GM19240 (cell line): ENCODE data around the gene TTC3.

Experiments
- DNase-seq: peaks from one replicate; pipeline ENCODE4 v3.0.0; 2011; ENCODE audit warnings: low spot score; ENCODE audit not compliant: insufficient read length

The TTC3 gene

DNA sequence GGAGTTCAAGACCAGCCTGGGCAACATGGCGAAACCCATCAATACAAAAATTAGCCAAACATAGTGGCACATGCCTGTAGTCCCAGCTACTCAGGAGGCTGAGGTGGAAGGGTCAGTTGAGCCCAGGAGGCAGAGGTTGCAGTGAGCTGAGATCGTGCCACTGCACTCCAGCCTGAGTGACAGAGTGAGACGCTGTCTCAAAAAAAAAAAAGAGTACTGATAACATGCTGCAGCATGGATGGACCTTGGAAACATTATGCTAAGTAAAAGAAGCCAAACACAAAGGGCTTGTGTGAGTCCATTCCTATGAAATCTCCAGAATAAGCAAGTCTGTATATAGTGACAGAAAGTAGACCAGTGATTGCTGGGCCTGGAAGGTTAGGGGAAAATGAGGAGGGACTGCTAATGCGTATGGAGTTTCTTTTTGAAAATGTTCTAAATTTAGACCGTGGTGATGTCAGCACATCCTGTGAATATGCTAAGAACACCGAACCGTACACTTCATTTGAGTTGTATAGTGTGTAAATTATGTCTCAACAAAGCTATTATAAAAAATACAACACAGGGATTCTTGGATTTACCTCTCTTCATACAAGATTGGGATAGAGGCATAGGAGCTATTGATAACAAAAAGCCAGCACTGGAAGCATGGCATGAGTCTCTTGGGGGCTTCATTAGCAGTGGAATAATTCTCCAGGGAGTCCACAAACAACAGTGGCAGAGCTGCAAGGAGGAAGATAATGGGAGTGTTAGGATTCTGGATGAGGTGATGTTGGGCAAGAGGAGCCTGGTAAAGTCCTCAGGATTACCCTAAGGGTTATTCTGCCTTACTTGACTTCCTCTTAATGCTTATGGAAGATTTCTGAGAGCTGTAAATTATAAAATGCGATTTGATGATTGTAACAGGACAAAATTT lies 73.5 kb downstream of the TTC3 start:
- no peak for DNase-seq

- no peak for DNase-seq
Measured at GRCh38 chr21:37149411-37149810, 76.4 kb downstream of the TTC3 start.

DNA sequence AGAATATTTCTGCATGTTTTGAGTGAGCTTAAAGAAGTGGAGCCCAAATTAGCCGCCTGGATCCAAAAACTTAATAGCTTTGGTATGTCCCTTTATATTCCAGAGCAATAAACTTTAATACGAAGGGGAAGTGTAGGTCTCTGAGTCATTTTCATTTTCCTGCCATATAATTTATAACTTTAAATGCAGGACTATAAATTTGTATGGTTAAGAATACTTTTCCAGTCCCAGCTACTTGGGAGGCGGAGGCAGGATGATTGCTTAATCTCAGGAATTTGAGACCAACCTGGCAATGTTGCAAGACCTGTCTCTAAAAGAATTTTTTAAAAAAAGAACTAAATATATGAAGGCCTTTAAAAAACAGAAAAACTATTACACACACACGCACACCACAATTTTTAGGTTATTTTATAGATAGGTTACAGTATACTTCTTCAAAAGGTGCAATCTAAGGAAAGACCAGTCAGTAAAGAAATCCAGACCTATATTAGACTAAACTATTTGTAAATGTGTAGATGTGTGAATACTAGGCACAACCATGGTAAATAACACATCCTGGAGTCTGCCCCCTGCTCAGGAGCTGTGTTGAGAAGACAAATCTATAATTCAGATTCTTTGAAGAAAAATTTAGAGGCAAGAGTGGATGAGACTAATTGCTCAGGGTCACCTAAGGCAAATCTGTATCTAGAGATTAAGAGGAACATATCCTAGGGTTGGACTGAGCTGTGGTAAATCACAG lies 80.3 kb downstream of the TTC3 start:
- no peak for DNase-seq

GRCh38 chr21:37153935-37154350 lies 80.9 kb downstream of the TTC3 start:
- DNase-seq: no peak

- no peak for DNase-seq
Measured at GRCh38 chr21:37155186-37155585, 82.1 kb downstream of the TTC3 start.

- no peak for DNase-seq
Measured at GRCh38 chr21:37157938-37158337, 84.9 kb downstream of the TTC3 start.

DNA sequence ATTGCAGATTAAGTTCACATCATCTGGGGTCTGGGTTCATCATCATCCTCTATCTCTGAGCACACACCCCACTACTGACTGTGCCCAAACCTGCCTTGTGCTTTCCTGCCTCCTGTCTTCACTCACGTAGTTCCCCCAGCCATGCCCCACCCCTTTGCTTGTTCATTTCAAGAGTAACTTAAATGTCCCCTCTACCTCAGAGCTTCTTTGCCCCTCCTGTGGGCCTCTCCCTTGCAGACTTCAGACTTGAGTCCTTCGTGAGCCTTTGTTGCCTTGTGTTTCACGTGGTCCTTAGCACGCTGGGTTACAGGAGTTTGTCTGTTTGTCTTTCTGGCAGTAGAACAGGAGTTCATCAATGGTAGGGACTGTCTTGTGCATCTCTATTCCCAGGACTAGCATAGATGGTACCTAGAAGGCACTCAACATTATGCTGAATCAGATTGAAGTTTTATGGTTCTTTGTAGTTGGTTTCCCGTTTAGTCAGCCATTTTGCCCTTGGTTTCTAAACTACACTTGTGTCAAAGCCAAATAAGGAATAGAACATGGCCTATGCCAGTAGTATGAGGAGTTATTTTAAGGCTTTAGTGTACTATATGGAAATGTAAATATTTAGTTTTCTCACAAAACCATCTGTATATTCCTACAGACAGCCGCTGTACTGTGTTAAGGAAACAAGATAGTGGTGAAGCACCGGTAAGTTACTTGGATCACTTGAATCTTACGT lies 86.2 kb downstream of the TTC3 start:
- peak; percentile 10 for DNase-seq

DNA sequence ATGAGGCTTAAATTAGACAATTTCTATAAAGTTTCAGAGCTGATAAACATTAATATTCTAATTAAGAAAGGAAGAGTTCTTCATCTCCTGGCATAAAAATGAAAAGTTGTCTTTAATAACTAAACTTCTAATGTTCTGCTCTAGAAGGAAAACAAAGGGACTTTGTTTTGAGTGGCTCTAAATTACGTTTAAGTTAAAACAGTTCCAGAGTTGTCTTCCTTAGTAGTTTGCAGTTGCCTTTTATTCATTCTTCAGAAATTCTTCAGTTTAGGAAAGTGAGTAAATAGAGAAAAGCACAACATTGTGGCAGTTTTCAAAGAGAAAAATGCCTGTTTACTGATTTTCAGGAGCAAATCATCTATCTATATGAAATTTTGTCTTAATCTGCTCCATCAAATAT lies 86.9 kb downstream of the TTC3 start:
- no peak for DNase-seq

DNA sequence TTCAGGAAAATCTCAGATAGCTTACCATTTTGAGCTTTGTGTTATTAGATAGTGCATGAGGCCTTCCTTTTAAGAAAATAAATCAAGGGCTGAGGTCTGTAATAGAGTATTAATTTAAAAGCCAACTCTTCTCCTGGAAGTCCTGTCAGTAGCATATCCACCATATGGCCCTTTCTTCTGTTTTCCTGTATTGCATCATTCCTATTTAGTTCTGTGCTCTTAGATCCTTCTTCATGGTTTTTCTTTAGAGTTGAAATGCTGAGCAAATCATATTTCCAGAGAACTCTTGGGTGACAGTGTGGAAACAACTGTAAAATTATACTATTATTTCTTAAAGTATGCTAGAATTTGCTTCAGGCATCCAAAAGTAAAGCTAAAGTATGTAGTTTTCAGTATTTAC lies 91.7 kb downstream of the TTC3 start:
- no peak for DNase-seq

DNA sequence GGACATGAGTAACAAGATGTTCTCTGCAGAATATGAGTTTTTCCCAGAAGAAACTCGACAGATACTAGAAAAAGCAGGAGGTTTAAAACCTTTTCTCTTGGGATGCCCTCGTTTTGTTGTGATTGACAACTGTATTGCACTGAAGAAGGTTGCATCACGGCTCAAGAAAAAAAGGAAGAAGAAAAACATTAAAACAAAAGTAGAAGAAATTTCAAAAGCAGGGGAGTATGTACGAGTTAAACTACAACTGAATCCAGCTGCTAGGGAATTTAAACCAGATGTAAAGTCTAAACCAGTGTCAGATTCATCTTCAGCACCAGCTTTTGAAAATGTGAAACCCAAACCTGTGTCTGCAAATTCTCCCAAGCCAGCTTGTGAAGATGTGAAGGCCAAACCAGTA lies 92.5 kb downstream of the TTC3 start:
- DNase-seq: no peak

- DNase-seq: no peak
Measured at GRCh38 chr21:37166733-37167132, 93.7 kb downstream of the TTC3 start.

DNA sequence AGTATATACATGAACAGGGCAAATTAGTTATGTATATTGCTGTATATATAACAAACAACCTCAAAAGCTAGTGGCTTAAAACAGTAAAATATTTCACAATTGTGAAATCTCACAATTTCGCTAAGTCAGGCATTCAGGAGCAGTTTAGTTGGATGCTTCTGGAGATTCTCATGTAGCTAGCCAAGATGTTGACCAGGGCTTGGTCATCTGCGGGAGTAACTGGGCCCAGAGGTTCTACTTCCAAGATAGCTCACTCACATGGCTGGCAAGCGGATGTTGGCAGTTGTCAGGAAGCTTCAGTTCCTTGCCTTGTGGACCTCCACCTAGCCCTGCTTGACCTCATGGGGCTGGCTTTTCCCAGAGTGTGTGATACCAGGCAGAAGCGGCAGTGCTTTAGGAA lies 95.6 kb downstream of the TTC3 start:
- DNase-seq: no peak

DNA sequence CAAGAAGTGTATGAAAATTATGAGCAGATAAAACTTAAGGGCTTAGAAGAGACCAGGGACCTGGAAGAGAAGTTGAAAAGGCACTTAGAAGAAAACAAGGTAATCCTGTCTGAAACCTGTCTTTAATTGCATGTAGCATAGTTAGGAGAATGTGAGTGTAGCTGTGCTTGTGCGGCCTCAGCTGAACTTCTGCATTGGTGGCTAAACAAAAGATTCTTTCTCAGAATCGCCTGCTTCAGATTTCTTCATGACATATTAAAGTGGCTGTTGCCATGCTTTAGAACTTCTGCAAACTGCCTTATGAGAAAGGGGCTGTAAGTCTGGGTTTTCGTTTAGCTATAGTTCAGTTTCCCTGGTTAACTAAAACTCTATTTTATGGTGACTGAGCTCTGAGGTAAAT lies 99.6 kb downstream of the TTC3 start:
- DNase-seq: no peak

- no peak for DNase-seq
Measured at GRCh38 chr21:37176716-37177115, 103.7 kb downstream of the TTC3 start.

DNA sequence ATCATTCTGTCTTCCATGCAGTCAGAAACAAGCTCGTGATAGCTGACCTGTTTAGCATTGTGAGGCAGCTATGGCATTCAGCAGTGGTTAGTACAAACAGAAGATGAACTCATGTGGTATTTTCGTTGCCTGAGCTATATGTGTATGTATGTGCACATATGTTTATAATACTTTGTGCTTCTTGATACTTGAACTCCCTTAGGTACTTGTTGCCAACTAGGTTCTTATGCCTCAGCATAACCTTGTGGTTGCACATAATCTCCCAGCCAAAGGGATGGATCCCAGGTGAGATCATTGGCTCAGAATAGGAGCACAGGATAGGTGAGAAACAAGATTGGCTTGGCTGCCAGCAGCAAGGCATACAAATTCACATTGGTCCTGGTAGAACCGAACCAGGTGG lies 108.0 kb downstream of the TTC3 start:
- DNase-seq: no peak

GRCh38 chr21:37182222-37182621 lies 109.2 kb downstream of the TTC3 start:
- DNase-seq: no peak

- DNase-seq: no peak
Measured at GRCh38 chr21:37183749-37184148, 110.7 kb downstream of the TTC3 start.

- DNase-seq: no peak
Measured at GRCh38 chr21:37184784-37185593, 111.9 kb downstream of the TTC3 start.

DNA sequence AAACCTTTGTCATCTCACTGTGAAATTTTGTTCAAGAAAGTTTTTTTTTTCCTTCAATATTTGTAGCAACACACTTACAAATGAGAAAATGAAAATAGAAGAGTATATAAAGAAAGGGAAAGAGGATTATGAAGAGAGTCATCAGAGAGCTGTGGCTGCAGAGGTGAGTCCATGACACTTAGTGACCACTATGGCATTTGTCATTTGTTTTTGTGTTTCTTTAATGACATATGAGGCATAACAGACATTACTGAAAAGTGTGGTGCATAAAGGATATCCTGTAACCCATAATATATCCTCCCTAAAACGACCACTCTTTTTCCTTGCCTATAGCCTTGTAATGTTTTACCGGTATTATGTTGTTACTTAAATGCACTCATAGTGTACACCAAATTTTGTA lies 113.9 kb downstream of the TTC3 start:
- no peak for DNase-seq

GRCh38 chr21:37188825-37189224 lies 115.8 kb downstream of the TTC3 start:
- DNase-seq: no peak

GRCh38 chr21:37192019-37192418 lies 119.0 kb downstream of the TTC3 start:
- no peak for DNase-seq
